CD4-positive, alpha-beta T cell treated with Interleukin-4 for 1 hour (primary cell): ENCODE measurements around the gene CCK.

ENCODE experiments used
- DNase-seq, 2 donors: peaks; one replicate each; pipeline ENCODE4 v3.0.0-alpha.2; 2020 to 2022

Gene CCK

DNA sequence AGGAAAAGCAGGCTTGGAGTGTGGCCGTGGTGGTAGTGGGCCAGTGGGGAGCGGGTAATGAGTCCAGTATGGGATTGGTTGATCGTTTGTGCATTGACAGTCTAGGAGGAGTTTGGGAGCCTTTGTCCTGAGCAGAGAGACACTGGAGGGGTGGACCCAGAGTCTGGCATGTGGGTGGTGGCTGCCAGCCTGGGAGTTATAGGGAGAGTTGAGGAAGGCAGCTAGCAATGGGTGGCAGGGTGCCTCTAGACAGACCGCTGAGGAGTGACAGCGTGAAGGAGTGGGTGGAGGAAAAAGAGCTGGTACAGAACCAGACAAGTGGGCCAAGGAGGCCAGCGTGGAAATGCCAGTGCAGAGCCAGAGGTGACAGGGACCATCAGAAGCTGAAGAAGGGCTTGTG, 1.9 kb upstream of the CCK start:
- DNase-seq = no peak

DNA sequence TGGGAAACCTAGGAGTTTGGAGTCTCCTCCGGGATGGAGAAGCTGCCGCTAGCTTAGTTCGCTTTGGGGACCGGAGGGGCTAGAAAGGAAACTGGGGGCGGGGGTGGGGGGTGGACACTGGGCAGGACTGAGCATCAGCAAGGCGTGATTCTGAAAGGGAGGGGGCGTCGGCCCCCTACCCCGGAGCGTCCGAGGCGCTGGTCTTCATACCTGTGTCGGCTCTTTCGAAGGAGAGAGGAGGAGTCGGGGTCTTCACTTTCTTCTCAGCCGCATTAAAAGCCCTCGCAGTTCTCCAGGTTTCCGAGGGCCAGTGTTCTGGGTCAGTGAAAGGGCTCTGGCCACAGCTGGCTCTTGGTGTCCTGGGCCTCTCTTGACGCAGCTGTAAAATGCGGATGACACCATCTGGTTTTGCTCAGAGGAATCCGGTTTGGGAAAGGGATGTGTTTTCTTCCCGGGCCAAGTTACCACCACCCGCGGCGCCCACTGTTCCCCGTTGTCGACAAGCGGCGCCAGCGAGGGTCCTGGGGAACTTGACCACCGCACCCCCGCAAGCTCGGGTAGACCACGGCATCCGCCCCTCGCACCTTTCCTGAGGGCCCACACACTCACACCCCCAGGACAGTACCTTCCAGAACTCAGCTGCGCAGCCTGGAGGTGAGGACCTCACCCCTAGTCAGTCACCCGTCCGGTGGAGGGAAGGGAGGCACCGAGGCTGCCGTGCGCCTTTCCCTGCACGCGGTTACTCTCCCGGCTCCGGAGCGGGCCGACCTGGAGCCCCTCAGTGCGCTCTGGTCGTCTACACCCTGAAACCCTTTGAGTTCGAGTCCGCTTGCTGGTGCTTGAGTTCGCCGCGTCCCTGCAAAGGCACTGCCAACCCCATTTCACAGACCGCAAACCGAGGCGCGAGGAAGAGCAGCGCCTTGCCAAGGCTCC, 660 bp downstream of the CCK start:
- DNase-seq = no peak

DNA sequence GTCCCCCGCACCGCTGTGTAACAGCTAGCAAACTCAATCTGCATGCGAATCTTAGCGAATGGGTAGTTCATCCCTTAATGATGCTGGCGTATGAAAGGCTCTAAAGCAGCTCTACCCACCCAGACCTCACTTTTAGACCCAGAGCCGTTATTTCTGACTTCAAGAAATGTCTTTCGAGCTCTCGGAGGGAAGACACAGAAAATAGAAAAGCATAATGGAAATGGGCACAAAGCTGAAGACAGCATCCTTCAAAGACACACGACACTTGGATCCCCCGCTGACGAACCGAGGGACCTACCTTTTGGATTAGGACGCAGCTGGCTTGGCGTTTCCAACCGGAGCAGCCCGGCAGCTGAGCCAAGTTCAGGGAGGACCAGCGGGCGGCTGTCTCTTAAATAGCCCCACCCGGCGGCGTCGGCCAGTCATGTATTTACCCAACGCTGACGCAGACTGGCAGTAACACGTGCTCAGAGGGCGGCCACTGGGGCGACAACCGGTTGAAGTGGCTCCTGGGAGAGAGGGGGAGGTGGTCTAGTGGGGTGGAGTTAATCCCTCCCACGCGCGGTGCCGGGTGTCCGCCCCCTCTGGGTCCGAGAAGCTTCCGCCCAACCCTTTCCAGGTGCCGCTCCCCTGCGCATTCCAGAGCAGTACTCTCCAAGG, 1.5 kb downstream of the CCK start:
- DNase-seq = no peak

DNA sequence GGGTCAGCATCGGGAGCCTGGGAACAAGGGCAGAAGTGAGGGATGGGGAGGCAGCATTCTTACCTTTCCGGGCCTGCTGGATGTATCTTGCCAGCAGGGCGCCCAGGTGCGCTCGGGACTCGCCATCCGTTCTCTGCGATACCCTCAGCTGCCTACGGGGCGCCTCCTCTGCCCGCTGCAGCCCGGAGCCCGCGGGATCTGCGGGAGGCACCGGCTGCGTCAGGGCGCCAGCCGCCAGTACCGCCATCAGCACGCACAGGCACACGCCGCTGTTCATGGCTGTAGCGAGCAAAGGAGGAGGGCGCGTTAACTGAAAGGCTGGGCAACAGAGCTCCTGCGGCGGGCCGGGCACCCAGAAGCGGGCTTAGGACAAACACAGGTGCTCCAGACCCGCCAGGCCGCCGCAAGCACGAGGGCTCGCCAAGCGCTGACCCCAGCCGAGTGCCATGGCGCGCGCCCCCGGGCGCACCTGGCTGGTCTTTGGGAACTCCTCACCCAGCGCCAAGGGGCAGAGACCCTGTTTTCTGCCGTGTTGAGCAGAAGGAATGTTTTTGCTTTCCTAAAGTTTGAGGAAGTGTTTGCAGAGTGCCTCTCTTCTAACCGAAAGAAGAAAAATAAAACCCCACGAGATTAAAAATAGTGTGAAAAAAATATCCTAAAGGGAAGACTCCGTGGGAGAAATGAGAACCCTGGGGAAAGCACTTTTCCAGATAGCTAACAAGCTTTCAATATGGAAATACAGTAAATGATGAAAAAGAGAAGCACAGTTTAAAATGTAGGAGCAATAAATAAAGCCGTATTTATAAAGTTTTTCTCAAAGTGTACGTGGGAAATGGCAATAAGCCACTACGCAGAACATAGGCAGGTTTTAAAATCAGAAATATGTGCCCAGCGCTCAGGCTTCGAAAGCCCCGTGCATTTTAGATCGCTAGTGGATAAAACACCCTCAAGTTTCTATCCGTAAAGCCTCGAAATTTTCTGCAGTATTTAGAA, 2.3 kb downstream of the CCK start:
- no peak for DNase-seq

DNA sequence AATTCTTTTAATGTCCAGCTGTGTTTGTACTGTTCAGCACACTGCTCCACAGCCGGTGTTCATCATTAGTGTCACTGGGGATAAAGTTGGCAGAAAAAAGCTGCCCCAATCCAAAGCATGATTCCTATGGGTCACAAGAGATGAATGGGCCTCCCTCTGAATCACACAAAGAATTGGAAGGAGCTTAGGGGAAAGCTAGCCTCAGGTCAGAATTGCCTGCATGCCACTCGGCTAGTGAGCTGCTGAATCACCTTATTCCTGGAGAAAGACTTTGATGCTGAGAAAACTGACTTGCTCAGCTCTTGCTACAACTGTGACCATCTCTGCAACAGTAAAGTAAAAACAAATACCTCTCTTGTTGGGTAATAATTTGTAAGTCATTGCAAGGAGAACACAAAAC, 3.5 kb downstream of the CCK start:
- no peak for DNase-seq

DNA sequence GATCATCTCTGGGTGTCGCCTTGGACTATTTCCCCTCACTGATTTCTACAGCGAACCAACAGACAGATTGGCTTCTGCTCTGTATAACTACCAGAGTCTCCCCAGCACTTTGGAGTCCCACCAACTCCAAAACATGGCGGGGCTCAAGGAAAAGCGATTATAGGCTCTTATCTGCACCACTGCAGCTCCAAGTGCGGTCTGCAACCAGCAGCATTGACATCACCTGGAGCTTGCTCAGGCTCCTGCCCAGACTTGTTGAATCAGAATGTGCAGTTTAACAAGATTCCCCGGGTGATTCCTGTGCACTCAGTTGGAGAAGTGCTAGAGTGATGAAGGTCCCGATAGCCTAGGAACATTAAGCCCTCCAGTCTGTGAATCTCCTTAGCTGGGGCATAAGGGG, 9.0 kb downstream of the CCK start:
- DNase-seq = no peak

DNA sequence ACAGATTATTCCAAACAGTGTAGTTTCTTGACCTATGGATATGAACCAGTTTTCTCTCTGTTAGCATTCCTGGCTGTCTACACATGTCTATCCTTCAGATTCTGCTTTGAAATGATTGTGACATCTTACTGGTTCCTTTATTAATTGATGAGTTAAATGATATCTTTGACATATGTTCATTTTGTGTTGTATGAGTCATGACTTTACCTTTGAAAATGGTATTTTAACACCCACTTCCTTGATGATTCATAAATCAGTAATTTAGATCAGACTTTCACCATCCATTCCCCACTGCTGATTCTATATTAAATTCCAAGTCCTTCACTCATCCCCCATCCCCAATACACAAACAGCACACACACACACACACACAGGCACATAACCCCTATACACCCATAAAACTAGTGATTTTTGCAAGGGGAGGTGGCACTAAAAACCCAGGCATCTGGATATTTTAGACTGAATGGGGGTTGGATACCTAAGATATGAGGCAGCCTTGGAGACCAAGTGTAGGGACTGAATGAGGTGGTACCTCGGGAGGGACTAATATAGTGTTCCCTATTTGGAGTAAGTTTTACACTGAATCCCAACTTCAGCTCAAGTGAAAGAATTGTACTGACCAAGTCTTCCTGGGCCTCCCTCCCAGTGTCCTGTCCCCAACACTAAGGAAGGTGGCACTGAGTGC, 9.7 kb downstream of the CCK start:
- no peak for DNase-seq

DNA sequence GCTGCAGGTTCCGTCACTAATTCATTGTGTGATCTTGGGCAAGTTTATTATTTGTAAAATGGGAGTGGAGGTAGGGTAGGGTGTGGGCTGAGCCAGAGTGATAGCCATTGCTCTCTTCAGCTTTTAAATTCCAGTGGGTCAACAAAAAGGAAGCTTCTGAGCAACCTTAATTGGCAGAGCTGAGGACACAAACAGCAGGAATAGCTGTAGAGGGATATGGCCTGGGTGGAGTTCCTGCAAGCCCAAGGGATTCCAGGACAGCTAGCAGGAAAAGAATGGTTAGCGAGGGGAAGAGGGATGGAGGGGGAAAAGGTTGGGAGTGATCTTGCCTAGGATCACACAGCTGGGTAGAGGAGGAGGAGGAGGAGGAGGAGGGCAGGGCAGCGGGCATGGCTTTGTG, 11.4 kb downstream of the CCK start:
- no peak for DNase-seq

DNA sequence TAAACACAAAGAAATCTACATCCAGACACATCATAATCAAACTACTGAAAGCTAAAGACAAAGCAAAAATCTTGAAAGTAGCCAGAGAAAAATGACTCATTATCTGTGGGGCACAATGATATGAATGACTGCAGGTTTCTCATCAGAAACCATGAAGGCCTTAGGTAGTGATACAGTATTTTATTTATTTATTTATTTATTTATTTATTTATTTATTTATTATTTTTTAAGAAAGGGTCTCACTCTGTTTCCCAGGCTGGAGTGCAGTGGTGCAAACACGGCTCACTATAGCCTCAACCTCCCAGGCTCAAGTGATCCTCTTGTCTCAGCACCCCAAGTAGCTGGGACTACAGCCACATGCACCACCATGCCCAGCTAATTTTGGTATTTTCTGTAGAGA, 15.2 kb downstream of the CCK start:
- no peak for DNase-seq

DNA sequence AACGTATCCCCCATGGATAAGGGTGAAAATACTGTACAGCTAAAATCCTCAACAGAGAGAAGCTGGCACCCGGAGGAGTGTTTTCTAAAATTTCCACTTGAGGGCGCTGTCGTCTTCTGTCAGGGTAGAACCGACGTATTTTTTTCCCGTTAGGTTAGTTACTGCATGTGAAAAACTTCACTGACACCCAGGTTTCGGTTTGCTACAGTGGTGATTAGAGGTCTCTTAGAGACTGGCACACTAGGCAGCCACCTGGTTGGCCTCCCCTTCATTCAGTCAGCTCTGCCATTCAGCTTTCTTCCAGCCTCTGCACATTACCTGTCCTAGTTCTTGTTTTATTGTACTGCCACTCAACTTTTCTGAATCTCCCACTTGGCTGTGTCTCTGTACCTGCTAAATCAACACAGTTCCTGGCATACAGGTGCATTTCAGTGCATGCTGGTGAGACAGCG, 18.4 kb downstream of the CCK start:
- DNase-seq = peak; percentile 56 to 66

DNA sequence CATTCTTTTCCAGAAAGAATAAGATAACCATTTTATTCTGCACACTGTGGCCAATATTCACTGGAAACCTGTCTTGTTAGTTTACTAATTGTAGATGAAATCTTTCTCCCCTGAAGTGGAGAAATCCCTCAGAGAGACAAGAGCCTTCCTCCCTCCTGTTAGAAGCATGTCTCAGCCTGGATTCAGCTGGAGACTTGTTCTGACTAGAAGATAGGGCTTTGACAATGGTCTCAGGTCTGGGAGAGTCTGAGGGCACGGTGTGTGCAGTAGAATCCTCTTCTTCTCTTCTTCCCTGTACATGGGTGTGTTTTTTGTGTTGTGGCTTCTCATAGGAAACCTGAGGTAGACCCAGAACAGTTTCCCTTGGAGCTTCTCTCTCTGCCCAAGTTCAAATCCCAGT, 19.9 kb downstream of the CCK start:
- DNase-seq = no peak

DNA sequence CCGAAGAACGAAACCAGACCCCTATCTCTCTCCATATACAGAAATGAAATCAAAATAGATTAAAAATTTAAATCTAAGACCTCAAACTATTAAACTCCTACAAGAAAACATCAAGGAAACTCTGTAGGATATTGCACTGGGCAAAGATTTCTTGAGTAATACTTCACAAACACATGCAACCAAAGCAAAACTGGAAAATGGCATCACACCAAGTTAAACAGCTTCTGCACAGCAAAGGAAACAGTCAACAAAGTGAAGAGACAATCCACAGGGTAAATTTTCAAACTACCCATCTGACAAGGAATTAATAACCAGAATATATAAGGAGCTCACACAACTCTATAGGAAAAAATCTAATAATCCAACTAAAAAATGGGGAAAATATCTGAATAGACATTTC, 29.4 kb downstream of the CCK start:
- DNase-seq = no peak

DNA sequence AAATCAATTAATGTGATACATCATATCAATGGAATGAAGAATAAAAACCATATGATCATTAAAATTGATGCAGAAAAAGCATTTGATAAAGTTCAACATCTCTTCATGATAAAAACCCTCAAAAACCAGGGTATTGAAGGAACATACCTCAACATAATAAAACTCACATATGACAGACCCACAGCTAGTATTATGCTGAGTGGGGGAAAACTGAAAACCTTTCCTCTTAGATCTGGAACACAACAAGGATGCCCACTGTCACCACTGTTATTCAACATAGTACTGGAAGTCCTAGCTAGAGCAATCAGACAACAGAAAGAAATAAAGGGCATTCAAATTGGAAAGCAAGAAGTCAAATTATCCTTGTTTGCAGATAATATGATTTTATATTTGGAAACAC, 30.5 kb downstream of the CCK start:
- DNase-seq = no peak

DNA sequence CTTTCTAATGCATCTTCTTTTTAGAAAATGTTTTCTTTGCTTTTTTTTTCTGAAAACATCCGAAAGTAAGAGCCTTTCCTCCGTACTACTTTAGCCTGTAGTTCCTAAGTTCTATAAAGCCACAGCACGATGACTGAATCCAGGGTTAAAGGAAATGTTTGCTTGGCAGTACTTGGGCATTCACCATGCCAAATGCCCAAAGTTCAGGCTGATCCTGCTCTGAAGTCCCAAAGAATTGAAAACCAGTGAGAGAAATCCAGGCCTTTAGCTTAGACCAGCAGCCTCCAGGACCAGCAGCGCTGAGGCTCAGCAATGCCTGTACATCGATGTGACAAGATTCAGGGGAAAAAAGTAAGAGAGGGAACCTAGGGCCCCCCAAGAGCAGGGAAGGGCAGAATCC, 35.1 kb downstream of the CCK start:
- DNase-seq = no peak

DNA sequence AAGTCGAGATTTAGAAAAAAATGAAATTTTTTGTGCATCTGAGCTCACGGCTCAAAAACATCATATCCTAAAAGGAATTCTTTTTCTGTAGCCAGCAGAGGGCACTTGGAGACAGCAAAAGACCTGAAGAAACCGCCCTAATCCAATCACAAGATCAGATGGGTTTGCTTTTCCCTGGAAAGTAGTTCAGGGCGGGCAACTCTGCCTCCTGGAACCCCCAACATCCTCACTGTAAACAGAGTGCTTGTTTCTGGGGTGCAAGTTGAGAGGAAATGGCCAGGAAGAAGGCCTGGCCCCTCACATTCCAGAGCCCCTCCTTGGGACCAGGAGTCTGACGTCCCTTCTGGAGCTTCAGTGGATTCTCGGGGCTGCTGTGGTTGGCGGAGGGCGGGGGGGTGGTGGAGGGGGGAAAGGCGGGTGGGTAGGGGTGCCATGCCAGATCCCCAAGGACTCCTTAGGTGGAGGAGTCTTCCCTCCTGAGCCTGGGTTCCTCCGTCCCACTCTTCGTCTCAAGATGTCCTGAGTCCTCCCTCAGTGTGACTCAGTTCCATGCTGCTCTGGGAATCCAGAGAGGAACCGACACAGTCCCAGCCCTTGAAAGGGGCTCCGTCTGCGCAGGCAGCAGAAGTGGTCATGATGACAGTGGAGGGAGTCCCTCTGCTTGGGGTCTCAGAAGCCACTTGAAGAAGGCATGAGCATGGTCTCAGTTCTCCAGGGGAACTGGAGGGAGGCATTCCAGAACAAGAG, 35.9 kb downstream of the CCK start:
- no peak for DNase-seq

DNA sequence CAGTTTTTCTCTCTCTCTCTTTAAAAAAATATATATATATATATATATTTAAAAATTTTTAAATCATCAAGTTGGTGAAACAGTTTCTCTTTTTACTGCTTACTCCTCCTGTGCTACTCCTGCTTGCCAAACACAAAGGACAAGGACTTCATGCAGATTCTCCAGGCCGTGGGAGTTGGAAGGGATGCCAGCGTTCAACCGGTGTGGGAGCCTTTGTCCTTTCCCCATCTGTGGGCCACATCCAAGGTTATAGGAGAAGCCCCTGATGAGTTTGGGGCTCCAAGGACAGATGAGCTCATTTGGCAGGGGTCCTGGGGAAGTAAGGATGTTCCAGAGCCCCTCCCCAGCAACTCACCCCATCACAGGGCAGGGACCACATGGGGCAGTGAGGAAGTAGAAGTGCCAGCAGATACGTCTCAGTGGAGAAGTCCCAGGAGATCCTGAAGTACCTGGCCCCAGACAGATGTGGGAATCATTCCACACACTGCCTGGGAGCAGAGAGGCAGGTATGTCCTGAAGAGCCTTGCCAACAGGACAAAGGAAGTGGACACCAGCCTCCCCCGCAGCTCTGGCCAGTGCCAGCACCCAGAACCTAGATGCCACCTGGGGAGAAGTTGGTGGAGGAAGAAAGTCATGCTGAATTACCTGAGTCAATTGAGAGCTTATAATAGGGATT, 36.6 kb downstream of the CCK start:
- no peak for DNase-seq

DNA sequence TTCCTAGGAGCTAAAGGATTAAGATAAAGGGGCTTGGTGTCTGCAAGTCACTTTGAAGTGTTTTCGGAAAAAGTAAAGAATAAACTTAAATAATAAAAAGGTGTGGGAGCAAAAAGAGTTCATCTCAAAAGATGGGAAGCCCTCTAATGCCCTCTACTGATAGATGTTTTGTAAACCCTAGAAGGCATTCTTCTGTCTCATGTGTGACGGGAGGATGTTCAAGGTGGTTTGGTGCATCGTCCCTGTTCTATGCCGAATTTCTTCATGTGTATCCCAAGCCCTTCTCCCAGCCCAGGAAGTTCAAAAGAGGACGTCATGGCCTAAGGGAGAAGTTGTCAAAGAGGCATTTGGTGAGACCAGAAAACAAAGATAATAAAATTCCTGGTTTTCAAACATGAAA, 37.2 kb downstream of the CCK start:
- DNase-seq = no peak

DNA sequence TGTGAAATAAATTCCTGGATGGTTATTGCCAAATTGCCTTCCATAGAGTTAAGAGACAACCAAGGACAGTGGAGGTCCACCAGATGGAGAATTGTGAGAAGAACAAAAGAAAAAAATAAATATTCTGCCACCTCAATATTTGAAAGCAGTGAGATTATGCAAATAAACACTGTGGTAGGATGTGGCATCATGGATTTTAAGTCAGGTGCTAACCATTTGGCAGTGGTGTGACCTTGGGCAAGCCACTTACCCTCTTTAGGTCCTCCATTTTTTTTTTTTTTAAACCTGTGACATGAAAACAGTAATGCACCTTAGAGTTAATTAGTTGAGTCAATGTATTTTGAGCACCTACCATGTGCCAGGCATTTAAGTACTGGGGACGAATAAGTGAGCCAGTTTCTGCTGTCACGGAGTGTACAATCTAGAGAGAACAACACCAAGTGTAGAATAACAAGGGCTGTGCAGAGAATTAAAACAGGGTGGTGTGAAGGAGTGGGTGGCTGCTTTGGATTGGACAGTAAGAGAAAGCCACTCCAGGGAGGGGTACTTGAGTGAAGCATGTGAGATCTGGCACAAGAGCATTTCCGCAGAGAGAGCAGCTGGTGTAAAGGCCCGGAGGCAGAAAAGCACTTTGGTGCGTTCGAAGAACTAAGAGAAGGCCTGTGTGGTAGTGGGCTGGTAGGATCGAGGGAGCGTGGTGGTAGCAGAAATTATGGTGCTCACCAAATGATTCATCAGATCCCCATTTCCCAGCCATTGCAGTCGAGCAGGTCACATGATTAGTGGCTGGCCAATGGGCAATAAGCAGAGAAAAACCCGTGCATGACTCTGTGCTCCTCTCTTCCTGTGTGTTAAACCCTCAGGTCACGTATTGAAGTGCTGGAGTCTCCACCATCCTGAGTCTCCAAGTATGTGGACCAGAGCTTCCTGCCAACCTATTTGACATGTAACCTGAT, 39.2 kb downstream of the CCK start:
- no peak for DNase-seq

DNA sequence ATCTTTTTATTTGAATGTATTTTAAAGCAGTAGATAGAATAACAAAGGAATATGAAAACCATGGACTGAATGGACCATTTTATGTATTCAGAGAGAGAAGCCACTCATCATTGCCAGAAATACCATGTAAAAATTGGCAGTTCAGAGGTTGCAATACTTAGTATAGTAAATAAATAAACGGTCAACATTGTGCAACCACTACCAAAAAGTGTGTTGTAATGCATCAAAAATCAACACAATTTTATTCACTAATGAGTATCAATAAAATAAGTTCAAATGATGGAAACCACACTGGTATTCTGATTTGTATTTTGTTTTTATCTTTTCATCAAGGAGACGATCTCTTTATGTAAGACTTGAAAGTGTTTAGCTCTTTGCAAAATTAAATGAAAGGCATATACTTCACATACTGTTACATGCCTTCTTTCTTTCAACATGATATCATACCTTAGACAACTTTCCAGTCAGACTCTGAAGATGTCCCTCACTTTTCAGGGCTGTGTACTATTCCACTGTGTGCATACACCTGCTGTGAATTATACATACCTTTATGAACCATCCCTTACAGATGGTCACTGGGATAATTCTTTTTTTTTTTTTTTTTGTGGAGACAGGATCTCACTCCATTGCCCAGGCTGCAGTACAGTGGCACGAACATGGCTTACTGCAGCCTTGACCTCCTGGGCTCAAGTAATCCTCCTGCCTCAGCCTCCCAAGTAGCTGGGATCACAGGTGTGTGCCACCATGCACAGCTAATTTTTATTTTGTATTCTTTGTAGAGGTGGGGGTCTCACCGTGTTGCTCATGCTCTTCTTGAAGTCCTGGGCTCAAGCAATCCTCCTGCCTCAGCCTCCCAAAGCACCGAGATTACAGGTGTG, 40.3 kb downstream of the CCK start:
- DNase-seq = no peak
